ENCODE measurements around the gene PLA2G6. TPM values are rescaled to one million over a fixed set of nuclear protein-coding genes. Genes with fewer than 3 reads are reported as not detected.

The PLA2G6 gene
- total RNA-seq, 2 experiments from 2014 or later, result 94.6 to 103 TPM

GRCh38 chr22:38088629-38089473 is 92.8 kb downstream of the PLA2G6 start:
- ATAC-seq (ENCODE audit: low read depth) (no peak), DNase-seq (no peak)
- Mint-ChIP-seq H3K4me3 (no peak overlapping the region), H3K9me3 (no peaks in the 10 kb centered on the region), H3K4me1 (no peaks in the 10 kb centered on the region), H3K27ac (no peak overlapping the region), H3K27me3 (peaks cover 10% of the 10 kb centered on the region), H3K36me3 (no peaks in the 10 kb centered on the region)
- POLR2A ChIA-PET, result no interaction called here

GRCh38 chr22:38087855-38088254 is 93.8 kb downstream of the PLA2G6 start:
- no peaks in the 10 kb centered on the region for H3K4me1 Mint-ChIP-seq
- H3K27ac Mint-ChIP-seq, result no peak overlapping the region
- POLR2A ChIA-PET, result no interaction called here

GRCh38 chr22:38086942-38087341 is 94.7 kb downstream of the PLA2G6 start:
- H3K27ac Mint-ChIP-seq, result no peak overlapping the region
- POLR2A ChIA-PET, result no interaction called here

More at GRCh38 chr22:38087855-38088254, 93.8 kb downstream of the PLA2G6 start:
- Mint-ChIP-seq H3K36me3 (no peaks in the 10 kb centered on the region), H3K27me3 (peaks cover 18% of the 10 kb centered on the region), H3K4me3 (no peak overlapping the region), H3K9me3 (no peaks in the 10 kb centered on the region)
- no peak for ATAC-seq (ENCODE audit: low read depth)
- no peak for DNase-seq

GRCh38 chr22:38086001-38086845 is 95.4 kb downstream of the PLA2G6 start:
- H3K27ac Mint-ChIP-seq, result no peak overlapping the region
- no peak for DNase-seq
- H3K27me3 Mint-ChIP-seq, result peaks cover 26% of the 10 kb centered on the region
- H3K4me1 Mint-ChIP-seq, result no peaks in the 10 kb centered on the region
- ATAC-seq (ENCODE audit: low read depth), result no peak
- POLR2A ChIA-PET, result no interaction called here
- H3K9me3 Mint-ChIP-seq, result no peaks in the 10 kb centered on the region
- H3K4me3 Mint-ChIP-seq, result no peak overlapping the region
- H3K36me3 Mint-ChIP-seq, result no peaks in the 10 kb centered on the region

More at GRCh38 chr22:38086942-38087341, 94.7 kb downstream of the PLA2G6 start:
- H3K4me3 Mint-ChIP-seq, result no peak overlapping the region
- H3K36me3 Mint-ChIP-seq, result no peaks in the 10 kb centered on the region
- no peak for ATAC-seq (ENCODE audit: low read depth)
- no peaks in the 10 kb centered on the region for H3K9me3 Mint-ChIP-seq
- peaks cover 22% of the 10 kb centered on the region for H3K27me3 Mint-ChIP-seq
- DNase-seq, result no peak
- H3K4me1 Mint-ChIP-seq, result no peaks in the 10 kb centered on the region

- ATAC-seq (ENCODE audit: low read depth), result no peak
- POLR2A ChIA-PET, result no interaction called here
- no peak overlapping the region for H3K27ac Mint-ChIP-seq
- peaks cover 26% of the 10 kb centered on the region for H3K27me3 Mint-ChIP-seq
- H3K4me1 Mint-ChIP-seq, result no peaks in the 10 kb centered on the region
- no peak for DNase-seq
- H3K9me3 Mint-ChIP-seq, result no peaks in the 10 kb centered on the region
- H3K36me3 Mint-ChIP-seq, result no peaks in the 10 kb centered on the region
- no peak overlapping the region for H3K4me3 Mint-ChIP-seq
Measured at GRCh38 chr22:38085501-38085900, 96.1 kb downstream of the PLA2G6 start.

GRCh38 chr22:38085056-38085455 is 96.6 kb downstream of the PLA2G6 start:
- Mint-ChIP-seq H3K27ac (no peak overlapping the region), H3K4me1 (no peaks in the 10 kb centered on the region), H3K4me3 (no peak overlapping the region), H3K27me3 (peaks cover 25% of the 10 kb centered on the region), H3K9me3 (no peaks in the 10 kb centered on the region), H3K36me3 (no peaks in the 10 kb centered on the region)
- ATAC-seq (ENCODE audit: low read depth), result no peak
- no peak for DNase-seq
- POLR2A ChIA-PET, result no interaction called here

GRCh38 chr22:38083931-38084631 is 97.5 kb downstream of the PLA2G6 start, which contains the start of gene SLC16A8:
TSS of gene SLC16A8 (minus strand) at chr22:38084184. CDS start at chr22:38082873, 1,311 bp downstream.
- H3K27ac Mint-ChIP-seq, result no peak within 1 kb of the TSS

GRCh38 chr22:38082986-38083710 is 98.5 kb downstream of the PLA2G6 start:
- H3K36me3 Mint-ChIP-seq, result no peaks in the 10 kb centered on the region
- H3K27me3 Mint-ChIP-seq, result peaks cover 28% of the 10 kb centered on the region
- no peak overlapping the region for H3K4me3 Mint-ChIP-seq
- no peak for ATAC-seq (ENCODE audit: low read depth)
- POLR2A ChIA-PET, result no interaction called here
- H3K4me1 Mint-ChIP-seq, result no peaks in the 10 kb centered on the region
- DNase-seq, result no peak
- H3K9me3 Mint-ChIP-seq, result no peaks in the 10 kb centered on the region
- no peak overlapping the region for H3K27ac Mint-ChIP-seq

More at GRCh38 chr22:38083931-38084631, 97.5 kb downstream of the PLA2G6 start, which contains the start of gene SLC16A8:
- DNase-seq (no peak), ATAC-seq (ENCODE audit: low read depth) (no peak)
- Mint-ChIP-seq H3K4me1 (no peaks in the 10 kb centered on the region), H3K36me3 (no peaks in the 10 kb centered on the region), H3K4me3 (no peak within 1 kb of the TSS), H3K27me3 (peaks cover 28% of the 10 kb centered on the region), H3K9me3 (no peaks in the 10 kb centered on the region)
- POLR2A ChIA-PET, result no interaction called here

GRCh38 chr22:38081941-38082828 is 99.4 kb downstream of the PLA2G6 start:
- ATAC-seq (ENCODE audit: low read depth) (no peak), DNase-seq (peak; percentile 43)
- H3K27ac Mint-ChIP-seq, result no peak overlapping the region
- H3K27me3 Mint-ChIP-seq, result peaks cover 22% of the 10 kb centered on the region
- H3K4me3 Mint-ChIP-seq, result no peak overlapping the region
- no peaks in the 10 kb centered on the region for H3K9me3 Mint-ChIP-seq
- no peaks in the 10 kb centered on the region for H3K4me1 Mint-ChIP-seq
- POLR2A ChIA-PET, result interaction anchor here (0.6 kb wide), 1 partner anchor 118 kb away, joined by 5 read pairs; no protein-coding TSS in a partner anchor
- H3K36me3 Mint-ChIP-seq, result no peaks in the 10 kb centered on the region

GRCh38 chr22:38081636-38081940 is 100.0 kb downstream of the PLA2G6 start:
- H3K27ac Mint-ChIP-seq, result no peak overlapping the region
- no peaks in the 10 kb centered on the region for H3K4me1 Mint-ChIP-seq
- H3K27me3 Mint-ChIP-seq, result peaks cover 22% of the 10 kb centered on the region
- ATAC-seq (ENCODE audit: low read depth) (no peak), DNase-seq (no peak)
- H3K36me3 Mint-ChIP-seq, result no peaks in the 10 kb centered on the region
- POLR2A ChIA-PET, result no interaction called here
- no peak overlapping the region for H3K4me3 Mint-ChIP-seq
- no peaks in the 10 kb centered on the region for H3K9me3 Mint-ChIP-seq

- POLR2A ChIA-PET, result no interaction called here
- peaks cover 22% of the 10 kb centered on the region for H3K27me3 Mint-ChIP-seq
- H3K9me3 Mint-ChIP-seq, result no peaks in the 10 kb centered on the region
- no peaks in the 10 kb centered on the region for H3K4me1 Mint-ChIP-seq
- H3K36me3 Mint-ChIP-seq, result no peaks in the 10 kb centered on the region
- ATAC-seq (ENCODE audit: low read depth) (peak; percentile 57), DNase-seq (peak; percentile 55)
- H3K27ac Mint-ChIP-seq, result no peak overlapping the region
- H3K4me3 Mint-ChIP-seq, result peak overlapping the region; percentile 13
Measured at GRCh38 chr22:38080850-38081635, 100.6 kb downstream of the PLA2G6 start.

Data from activated naive CD8-positive, alpha-beta T cell treated with anti-CD3 and anti-CD28 coated beads, Interleukin-2, amount 10 ng/mL, durations not matched to agents 7 days and 5 days (primary cell).